ENCODE measurements around the gene PLD5.

- TF ChIP-seq CTCF (IDR thresholded peaks at IDR 0.05; ENCODE audit: extremely low read depth in 1 of 2, insufficient read depth in 1 of 2, low read depth in 1 of 2, low read length in 2 of 2) (no peak), POLR2A (IDR thresholded peaks at IDR 0.05; ENCODE audit: low read depth, low read length) (no peak), MYC (IDR thresholded peaks at IDR 0.05; ENCODE audit: low read depth, low read length) (no peak), MAX (IDR thresholded peaks at IDR 0.05; ENCODE audit: insufficient read depth, insufficient read length) (no peak), EZH2 (IDR thresholded peaks at IDR 0.05; ENCODE audit: borderline replicate concordance, low read depth, low read length, severe bottlenecking) (no peak), GATA2 (IDR thresholded peaks at IDR 0.05; ENCODE audit: insufficient read depth, insufficient read length, low read depth, low read length) (no peak), POLR2AphosphoS5 (IDR thresholded peaks at IDR 0.05; ENCODE audit: insufficient read depth, low read depth, low read length) (no peak)
Measured at GRCh38 chr1:242525769-242526168, 1.3 kb upstream of the PLD5 start.

Data from endothelial cell of umbilical vein (primary cell).